ENCODE measurements around the gene TBC1D10A. TPM values are rescaled to one million over a fixed set of nuclear protein-coding genes. Genes with fewer than 3 reads are reported as not detected.

TBC1D10A gene
- total RNA-seq, 1 donor: 12.9 TPM

GRCh38 chr22:30284172-30284571, 42.6 kb downstream of the TBC1D10A start:
- DNase-seq (ENCODE audit: low read depth): no peak
- H3K4me3 ChIP-seq (ENCODE audit: low read depth, low read length): no peak overlapping the region
- TF ChIP-seq CTCF (IDR thresholded peaks at IDR 0.05; ENCODE audit: insufficient read depth, low read length): no peak

- TF ChIP-seq CTCF (IDR thresholded peaks at IDR 0.05; ENCODE audit: insufficient read depth, low read length): no peak
- H3K4me3 ChIP-seq (ENCODE audit: low read depth, low read length): no peak overlapping the region
- DNase-seq (ENCODE audit: low read depth): no peak
These were observed 43.4 kb downstream of the TBC1D10A start for GRCh38 chr22:30283342-30283741.

GRCh38 chr22:30282616-30283046, 44.1 kb downstream of the TBC1D10A start:
- no peak for DNase-seq (ENCODE audit: low read depth)
- H3K4me3 ChIP-seq (ENCODE audit: low read depth, low read length): no peak overlapping the region
- TF ChIP-seq CTCF (IDR thresholded peaks at IDR 0.05; ENCODE audit: insufficient read depth, low read length): no peak

GRCh38 chr22:30280505-30280904, 46.2 kb downstream of the TBC1D10A start:
- DNase-seq (ENCODE audit: low read depth): no peak
- H3K4me3 ChIP-seq (ENCODE audit: low read depth, low read length): no peak overlapping the region
- TF ChIP-seq CTCF (IDR thresholded peaks at IDR 0.05; ENCODE audit: insufficient read depth, low read length): no peak

- no peak overlapping the region for H3K4me3 ChIP-seq (ENCODE audit: low read depth, low read length)
- DNase-seq (ENCODE audit: low read depth): no peak
- no peak for TF ChIP-seq CTCF (IDR thresholded peaks at IDR 0.05; ENCODE audit: insufficient read depth, low read length)
These were observed 46.8 kb downstream of the TBC1D10A start for GRCh38 chr22:30279932-30280331.

- H3K4me3 ChIP-seq (ENCODE audit: low read depth, low read length): no peak overlapping the region
- no peak for DNase-seq (ENCODE audit: low read depth)
- no peak for TF ChIP-seq CTCF (IDR thresholded peaks at IDR 0.05; ENCODE audit: insufficient read depth, low read length)
These were observed 47.5 kb downstream of the TBC1D10A start for GRCh38 chr22:30279046-30279788.
